Endothelial cell of umbilical vein (primary cell): ENCODE results near the gene PRKAG2. TPM values are rescaled to one million over a fixed set of nuclear protein-coding genes. Genes with fewer than 3 reads are reported as not detected.

ENCODE experiments used
- BruUV-seq: library from RNA; stranded (reverse); fragments of 400-500 nt; replicated peaks from 2 replicates; lab custom pipeline; 2021; lab: Mats Ljungman, UMichigan
- CTCF ChIA-PET: fragments of 300-600, 350-600 bp; sonication (Branson Sonifier 250); formaldehyde crosslinking; loops from one replicate; lab custom pipeline; 2021; ENCODE audit warnings: antibody characterized with exemption, inconsistent platforms; lab: Charles Lee
- POLR2A ChIA-PET: fragments of 300-600, 350-600 bp; sonication (Branson Sonifier 250); formaldehyde crosslinking; loops from one replicate; lab custom pipeline; 2021; ENCODE audit warnings: antibody characterized with exemption, inconsistent platforms; lab: Charles Lee
- DNase-seq: peaks from one replicate; pipeline ENCODE4 v3.0.0-alpha.2; 2011; ENCODE audit warnings: low read depth, low spot score
- FAIRE-seq: peaks from 2 replicates; lab custom pipeline; 2011; peaks lifted over from hg19 to GRCh38; lab: Jason Lieb, UNC
- H2AFZ ChIP-seq: 2 replicates; pipeline ENCODE4 v1.6.0; 2012; ENCODE audit warnings: low read depth, low read length, control low read depth, inconsistent platforms
- H3K27ac ChIP-seq: 2 replicates; pipeline ENCODE4 v1.5.1; 2011; ENCODE audit warnings: low read depth, mild to moderate bottlenecking, control low read depth, low read length, moderate library complexity; ENCODE audit not compliant: insufficient read depth
- H3K27me3 ChIP-seq, 2 experiments: 2 replicates each; pipeline versions ENCODE4 v1.6.0 to v1.6.1; 2011; ENCODE audit warnings: low read length in 2 of 2, mixed read lengths in 1 of 2; ENCODE audit not compliant: control insufficient read depth in 2 of 2, insufficient read depth in 2 of 2
- H3K36me3 ChIP-seq, 2 experiments: 2 replicates in 1 of 2; 3 replicates in 1 of 2; pipeline ENCODE4 v1.5.1; 2011; ENCODE audit warnings: low read length in 2 of 2, mild to moderate bottlenecking in 1 of 2, moderate library complexity in 1 of 2; ENCODE audit not compliant: control insufficient read depth in 2 of 2, insufficient read depth in 2 of 2; ENCODE audit errors: extremely low read depth in 1 of 2
- H3K4me1 ChIP-seq: 3 replicates; pipeline ENCODE4 v1.5.1; 2011; ENCODE audit warnings: mild to moderate bottlenecking, low read length; ENCODE audit not compliant: control insufficient read depth, insufficient read depth; ENCODE audit errors: extremely low read depth
- H3K4me2 ChIP-seq: 2 replicates; pipeline ENCODE4 v1.6.1; 2011; ENCODE audit warnings: low read length, control low read depth, mixed read lengths; ENCODE audit not compliant: insufficient read depth
- H3K4me3 ChIP-seq, 3 experiments: fragments of 200-600 bp in 1 of 3; sonication (generic), shearing (Covaris generic) in 1 of 3; replicated peaks in 1 of 3; 2 replicates each; pipeline ENCODE4 v1.5.1; 2011 to 2016; ENCODE audit warnings: control low read depth in 3 of 3, low read length in 3 of 3, mild to moderate bottlenecking in 2 of 3, inconsistent platforms in 1 of 3, low read depth in 1 of 3, moderate library complexity in 1 of 3; ENCODE audit not compliant: insufficient read depth in 1 of 3
- H3K79me2 ChIP-seq: 2 replicates; pipeline ENCODE4 v1.6.0; 2012; ENCODE audit warnings: low read length, inconsistent platforms; ENCODE audit not compliant: control insufficient read depth, insufficient read depth
- H3K9ac ChIP-seq: replicated peaks from 2 replicates; pipeline ENCODE3; 2011; ENCODE audit warnings: low read length, control low read depth; ENCODE audit not compliant: insufficient read depth; ENCODE audit errors: extremely low read depth
- H3K9me1 ChIP-seq: replicated peaks from 3 replicates; pipeline ENCODE4 v1.6.0; 2011; ENCODE audit warnings: mild to moderate bottlenecking, low read length; ENCODE audit not compliant: control insufficient read depth, insufficient read depth; ENCODE audit errors: extremely low read depth
- H3K9me3 ChIP-seq: replicated peaks from 2 replicates; pipeline ENCODE4 v1.5.1; 2012; ENCODE audit warnings: low read length, inconsistent platforms; ENCODE audit not compliant: control insufficient read depth, insufficient read depth
- H4K20me1 ChIP-seq: replicated peaks from 2 replicates; pipeline ENCODE3; 2011; ENCODE audit warnings: mild to moderate bottlenecking, low read length; ENCODE audit not compliant: control insufficient read depth, insufficient read depth; ENCODE audit errors: extremely low read depth
- CTCF ChIP-seq, 2 donors: IDR thresholded peaks; 1 replicate in 1 of 2; 2 replicates in 1 of 2; pipeline ENCODE4 v1.5.1; 2011; ENCODE audit warnings: low read length in 2 of 2, mild to moderate bottlenecking in 2 of 2, moderate library complexity in 2 of 2, control low read depth in 1 of 2, inconsistent platforms in 1 of 2, low read depth in 1 of 2; ENCODE audit not compliant: insufficient read depth in 1 of 2; ENCODE audit errors: extremely low read depth in 1 of 2
- EZH2 ChIP-seq: IDR thresholded peaks from 2 replicates; pipeline ENCODE4 v1.6.1; 2012; ENCODE audit warnings: borderline replicate concordance, low read depth, mild to moderate bottlenecking, moderate library complexity, low read length, inconsistent platforms; ENCODE audit not compliant: severe bottlenecking
- FOS ChIP-seq: IDR thresholded peaks from 2 replicates; pipeline ENCODE4 v1.6.1; 2011; ENCODE audit warnings: mild to moderate bottlenecking, low read length, moderate library complexity, borderline replicate concordance; ENCODE audit not compliant: insufficient read depth
- GATA2 ChIP-seq: IDR thresholded peaks from 2 replicates; pipeline ENCODE4 v1.7.0; 2011; ENCODE audit warnings: low read depth, mild to moderate bottlenecking, moderate library complexity, mixed read lengths, low read length; ENCODE audit not compliant: insufficient read length, insufficient read depth
- JUN ChIP-seq: IDR thresholded peaks from 2 replicates; pipeline ENCODE4 v1.6.1; 2011; ENCODE audit warnings: borderline replicate concordance, low read depth; ENCODE audit not compliant: insufficient read length, insufficient read depth
- MAX ChIP-seq: IDR thresholded peaks from 2 replicates; pipeline ENCODE4 v1.6.1; 2011; ENCODE audit not compliant: insufficient read depth, insufficient read length
- MYC ChIP-seq: IDR thresholded peaks from one replicate; pipeline ENCODE4 v1.6.1; 2011; ENCODE audit warnings: mild to moderate bottlenecking, low read depth, low read length
- POLR2A ChIP-seq: IDR thresholded peaks from 2 replicates; pipeline ENCODE4 v1.6.1; 2012; ENCODE audit warnings: low read depth, mild to moderate bottlenecking, control low read depth, low read length
- POLR2AphosphoS5 ChIP-seq: IDR thresholded peaks from 2 replicates; pipeline ENCODE4 v1.6.1; 2012; ENCODE audit warnings: low read depth, mild to moderate bottlenecking, control low read depth, low read length, moderate library complexity; ENCODE audit not compliant: insufficient read depth
- dilution Hi-C: fragments of 300-500 bp; cut with MboI; formaldehyde crosslinking; loops from one replicate; pipeline ENCODE4 v1.15.0; 2019; ENCODE audit warnings: low sequenced_read_pairs; ENCODE audit not compliant: extremely low pct_ligation_motif_present
- intact Hi-C: fragments of 100-400 bp; cut with micrococcal nuclease; formaldehyde crosslinking; loops from one replicate; pipeline ENCODE4 v1.10.0; 2022
- polyA plus RNA-seq, 4 experiments: library from polyadenylated mRNA; depleted of rRNA in 3 of 4; stranded (reverse) in 3 of 4; unstranded in 1 of 4; fragments of >200 nt; gene quantifications; 2 replicates each; pipeline versions ENCODE4 v1.2.1 to v1.2.3, GENCODE V29; 2011 to 2012; ENCODE audit warnings: missing spikeins in 1 of 4
- total RNA-seq: library from RNA; stranded (reverse); gene quantifications from 2 replicates; pipeline ENCODE4 v1.2.3, GENCODE V29; 2021

The PRKAG2 gene
- total and polyA plus RNA-seq, 2 donors (not counting 3 experiments of a cell fraction or from before 2014, with no cell fraction given): 19.3 to 51.5 TPM

GRCh38 chr7:151785681-151785965, 91.3 kb downstream of the PRKAG2 start:
- Histone ChIP-seq H3K79me2 (no peaks in the 10 kb centered on the region), H3K9ac (no peak overlapping the region), H4K20me1 (no peaks in the 10 kb centered on the region), H3K9me1 (no peaks in the 10 kb centered on the region), H3K4me3 (no peak overlapping the region), H3K27ac (no peak overlapping the region), H2AFZ (no peak overlapping the region), H3K4me1 (peaks cover 4% of the 10 kb centered on the region), H3K36me3 (no peaks in the 10 kb centered on the region), H3K27me3 (peaks cover 6 to 14% of the 10 kb centered on the region in 2 experiments), H3K4me2 (no peak overlapping the region), H3K9me3 (no peaks in the 10 kb centered on the region)
- ChIA-PET CTCF (interaction anchor here (1.5 kb wide), 1 partner anchor 9 kb away, joined by 3 read pairs; no protein-coding TSS in a partner anchor), POLR2A (interaction anchor here (0.6 kb wide), 1 partner anchor 225 kb away, joined by 4 read pairs; no protein-coding TSS in a partner anchor)
- FAIRE-seq (no peak), DNase-seq (no peak)
- TF ChIP-seq POLR2A: no peak
- no peak for TF ChIP-seq JUN
- TF ChIP-seq GATA2: no peak
- TF ChIP-seq EZH2: no peak
- no peak for TF ChIP-seq FOS
- no peak for TF ChIP-seq CTCF (IDR thresholded peaks at IDR 0.05; ENCODE audit: extremely low read depth in 1 of 2, insufficient read depth in 1 of 2, low read depth in 1 of 2, low read length in 2 of 2)
- TF ChIP-seq MAX: no peak
- TF ChIP-seq POLR2AphosphoS5: no peak
- TF ChIP-seq MYC: no peak
- BruUV-seq: no TSS peak
- intact Hi-C loops: no loop called here
- dilution Hi-C loops: no loop called here
